Stimulated activated effector memory CD8-positive, alpha-beta T cell treated with anti-CD3 and anti-CD28 coated beads, Interleukin-12 subunit alpha, Interleukin-12 subunit beta, amount 100 ng/mL, for 72 hours (primary cell): ENCODE measurements around the gene LINGO3.

Experiments used
- ATAC-seq: fragments of 150-1000 bp; cut with Tn5 transposase; 2 replicates; pipeline ENCODE4 v1.10.0; 2021
- DNase-seq, 2 donors: peaks; one replicate each; pipeline ENCODE4 v3.0.0; 2021 to 2022; ENCODE audit warnings: low spot score in 2 of 2
- H3K27ac Mint-ChIP-seq: one replicate; pipeline ENCODE4 v1.8.0; 2022; ENCODE audit warnings: mild to moderate bottlenecking, mixed read lengths
- H3K36me3 Mint-ChIP-seq: one replicate; pipeline ENCODE4 v1.8.0; 2022; ENCODE audit warnings: mild to moderate bottlenecking, mixed read lengths
- H3K4me1 Mint-ChIP-seq: one replicate; pipeline ENCODE4 v1.8.0; 2022; ENCODE audit warnings: mixed read lengths
- H3K4me3 Mint-ChIP-seq: one replicate; pipeline ENCODE4 v1.8.0; 2022; ENCODE audit warnings: mild to moderate bottlenecking, mixed read lengths
- H3K9me3 Mint-ChIP-seq: one replicate; pipeline ENCODE4 v1.8.0; 2022; ENCODE audit warnings: mixed read lengths

The LINGO3 gene

GRCh38 chr19:2342656-2343288 is 34.8 kb upstream of the LINGO3 start:
- H3K9me3 Mint-ChIP-seq = no peaks in the 10 kb centered on the region
- H3K4me1 Mint-ChIP-seq = peaks cover 6% of the 10 kb centered on the region
- peak; percentile 4 for ATAC-seq

GRCh38 chr19:2341982-2342381 is 34.0 kb upstream of the LINGO3 start:
- H3K36me3 Mint-ChIP-seq = peaks cover 6% of the 10 kb centered on the region
- no peak overlapping the region for H3K27ac Mint-ChIP-seq
- DNase-seq (no peak), ATAC-seq (no peak)
- peaks cover 6% of the 10 kb centered on the region for H3K4me1 Mint-ChIP-seq
- no peak overlapping the region for H3K4me3 Mint-ChIP-seq
- H3K9me3 Mint-ChIP-seq = no peaks in the 10 kb centered on the region

More at GRCh38 chr19:2342656-2343288, 34.8 kb upstream of the LINGO3 start:
- H3K27ac Mint-ChIP-seq = peak overlapping the region; percentile 12
- no peak for DNase-seq
- H3K4me3 Mint-ChIP-seq = no peak overlapping the region
- peaks cover 6% of the 10 kb centered on the region for H3K36me3 Mint-ChIP-seq

- no peak for DNase-seq
- peaks cover 6% of the 10 kb centered on the region for H3K36me3 Mint-ChIP-seq
- no peaks in the 10 kb centered on the region for H3K9me3 Mint-ChIP-seq
- no peak overlapping the region for H3K4me3 Mint-ChIP-seq
- no peak for ATAC-seq
- no peak overlapping the region for H3K27ac Mint-ChIP-seq
- peaks cover 11% of the 10 kb centered on the region for H3K4me1 Mint-ChIP-seq
Measured at GRCh38 chr19:2341244-2341751, 33.3 kb upstream of the LINGO3 start.

GRCh38 chr19:2340496-2341243 is 32.7 kb upstream of the LINGO3 start:
- no peak for ATAC-seq
- Mint-ChIP-seq H3K4me1 (peaks cover 13% of the 10 kb centered on the region), H3K36me3 (peaks cover 2% of the 10 kb centered on the region), H3K27ac (no peak overlapping the region), H3K9me3 (no peaks in the 10 kb centered on the region), H3K4me3 (no peak overlapping the region)
- DNase-seq = no peak

- no peak overlapping the region for H3K27ac Mint-ChIP-seq
- H3K36me3 Mint-ChIP-seq = no peaks in the 10 kb centered on the region
- H3K4me3 Mint-ChIP-seq = no peak overlapping the region
- no peaks in the 10 kb centered on the region for H3K9me3 Mint-ChIP-seq
- DNase-seq (no peak), ATAC-seq (no peak)
- peaks cover 14% of the 10 kb centered on the region for H3K4me1 Mint-ChIP-seq
Measured at GRCh38 chr19:2339644-2340310, 31.8 kb upstream of the LINGO3 start.

- no peak for ATAC-seq
- Mint-ChIP-seq H3K4me3 (no peak overlapping the region), H3K9me3 (no peaks in the 10 kb centered on the region), H3K4me1 (peaks cover 14% of the 10 kb centered on the region), H3K36me3 (no peaks in the 10 kb centered on the region), H3K27ac (no peak overlapping the region)
- no peak for DNase-seq
Measured at GRCh38 chr19:2338751-2339643, 31.0 kb upstream of the LINGO3 start.

- no peaks in the 10 kb centered on the region for H3K36me3 Mint-ChIP-seq
Measured at GRCh38 chr19:2338055-2338615, 30.2 kb upstream of the LINGO3 start.

GRCh38 chr19:2337329-2337707 is 29.4 kb upstream of the LINGO3 start:
- no peak for DNase-seq
- H3K36me3 Mint-ChIP-seq = no peaks in the 10 kb centered on the region
- peaks cover 14% of the 10 kb centered on the region for H3K4me1 Mint-ChIP-seq
- no peaks in the 10 kb centered on the region for H3K9me3 Mint-ChIP-seq
- no peak overlapping the region for H3K4me3 Mint-ChIP-seq
- ATAC-seq = peak; percentile 12
- no peak overlapping the region for H3K27ac Mint-ChIP-seq

More at GRCh38 chr19:2338055-2338615, 30.2 kb upstream of the LINGO3 start:
- Mint-ChIP-seq H3K4me1 (peaks cover 14% of the 10 kb centered on the region), H3K9me3 (no peaks in the 10 kb centered on the region), H3K27ac (no peak overlapping the region), H3K4me3 (no peak overlapping the region)
- DNase-seq = no peak
- no peak for ATAC-seq

- ATAC-seq = no peak
- no peak overlapping the region for H3K4me3 Mint-ChIP-seq
Measured at GRCh38 chr19:2336528-2337328, 28.8 kb upstream of the LINGO3 start.

GRCh38 chr19:2335848-2336247 is 27.9 kb upstream of the LINGO3 start:
- no peak for DNase-seq
- peaks cover 14% of the 10 kb centered on the region for H3K4me1 Mint-ChIP-seq
- H3K27ac Mint-ChIP-seq = peak overlapping the region; percentile 52
- no peaks in the 10 kb centered on the region for H3K36me3 Mint-ChIP-seq
- no peaks in the 10 kb centered on the region for H3K9me3 Mint-ChIP-seq
- H3K4me3 Mint-ChIP-seq = no peak overlapping the region
- no peak for ATAC-seq

More at GRCh38 chr19:2336528-2337328, 28.8 kb upstream of the LINGO3 start:
- Mint-ChIP-seq H3K27ac (no peak overlapping the region), H3K9me3 (no peaks in the 10 kb centered on the region), H3K36me3 (no peaks in the 10 kb centered on the region), H3K4me1 (peaks cover 14% of the 10 kb centered on the region)
- no peak for DNase-seq

- Mint-ChIP-seq H3K4me3 (no peak overlapping the region), H3K27ac (peak overlapping the region; percentile 52), H3K4me1 (peaks cover 18% of the 10 kb centered on the region), H3K36me3 (no peaks in the 10 kb centered on the region), H3K9me3 (no peaks in the 10 kb centered on the region)
- ATAC-seq = no peak
- no peak for DNase-seq
Measured at GRCh38 chr19:2334986-2335846, 27.3 kb upstream of the LINGO3 start.

- DNase-seq (no peak), ATAC-seq (no peak)
- Mint-ChIP-seq H3K9me3 (no peaks in the 10 kb centered on the region), H3K4me1 (peaks cover 26% of the 10 kb centered on the region), H3K27ac (no peak overlapping the region), H3K36me3 (peaks cover 4% of the 10 kb centered on the region), H3K4me3 (no peak overlapping the region)
Measured at GRCh38 chr19:2334426-2334825, 26.5 kb upstream of the LINGO3 start.

GRCh38 chr19:2333807-2334211 is 25.9 kb upstream of the LINGO3 start:
- peaks cover 10% of the 10 kb centered on the region for H3K36me3 Mint-ChIP-seq
- no peak overlapping the region for H3K27ac Mint-ChIP-seq
- H3K4me1 Mint-ChIP-seq = peaks cover 32% of the 10 kb centered on the region
- no peaks in the 10 kb centered on the region for H3K9me3 Mint-ChIP-seq
- no peak overlapping the region for H3K4me3 Mint-ChIP-seq
- ATAC-seq (no peak), DNase-seq (no peak)
